Endothelial cell of umbilical vein (primary cell): Measurements from ENCODE around the gene SHISA9.

Source experiments
- CTCF ChIP-seq, 2 donors: IDR thresholded peaks; 1 replicate in 1 of 2; 2 replicates in 1 of 2; pipeline ENCODE4 v1.5.1; 2011; ENCODE audit warnings: low read length in 2 of 2, mild to moderate bottlenecking in 2 of 2, moderate library complexity in 2 of 2, control low read depth in 1 of 2, inconsistent platforms in 1 of 2, low read depth in 1 of 2; ENCODE audit not compliant: insufficient read depth in 1 of 2; ENCODE audit errors: extremely low read depth in 1 of 2
- EZH2 ChIP-seq: IDR thresholded peaks from 2 replicates; pipeline ENCODE4 v1.6.1; 2012; ENCODE audit warnings: borderline replicate concordance, low read depth, mild to moderate bottlenecking, moderate library complexity, low read length, inconsistent platforms; ENCODE audit not compliant: severe bottlenecking
- MAX ChIP-seq: IDR thresholded peaks from 2 replicates; pipeline ENCODE4 v1.6.1; 2011; ENCODE audit not compliant: insufficient read depth, insufficient read length
- POLR2A ChIP-seq: IDR thresholded peaks from 2 replicates; pipeline ENCODE4 v1.6.1; 2012; ENCODE audit warnings: low read depth, mild to moderate bottlenecking, control low read depth, low read length

GRCh38 chr16:12878973-12879372 is 22.4 kb upstream of the SHISA9 start:
- TF ChIP-seq CTCF (IDR thresholded peaks at IDR 0.05; ENCODE audit: extremely low read depth in 1 of 2, insufficient read depth in 1 of 2, low read depth in 1 of 2, low read length in 2 of 2) = no peak
- TF ChIP-seq EZH2 = no peak
- TF ChIP-seq POLR2A = no peak
- TF ChIP-seq MAX = no peak
